ENCODE data around the gene ARVCF.

The ARVCF gene

DNA sequence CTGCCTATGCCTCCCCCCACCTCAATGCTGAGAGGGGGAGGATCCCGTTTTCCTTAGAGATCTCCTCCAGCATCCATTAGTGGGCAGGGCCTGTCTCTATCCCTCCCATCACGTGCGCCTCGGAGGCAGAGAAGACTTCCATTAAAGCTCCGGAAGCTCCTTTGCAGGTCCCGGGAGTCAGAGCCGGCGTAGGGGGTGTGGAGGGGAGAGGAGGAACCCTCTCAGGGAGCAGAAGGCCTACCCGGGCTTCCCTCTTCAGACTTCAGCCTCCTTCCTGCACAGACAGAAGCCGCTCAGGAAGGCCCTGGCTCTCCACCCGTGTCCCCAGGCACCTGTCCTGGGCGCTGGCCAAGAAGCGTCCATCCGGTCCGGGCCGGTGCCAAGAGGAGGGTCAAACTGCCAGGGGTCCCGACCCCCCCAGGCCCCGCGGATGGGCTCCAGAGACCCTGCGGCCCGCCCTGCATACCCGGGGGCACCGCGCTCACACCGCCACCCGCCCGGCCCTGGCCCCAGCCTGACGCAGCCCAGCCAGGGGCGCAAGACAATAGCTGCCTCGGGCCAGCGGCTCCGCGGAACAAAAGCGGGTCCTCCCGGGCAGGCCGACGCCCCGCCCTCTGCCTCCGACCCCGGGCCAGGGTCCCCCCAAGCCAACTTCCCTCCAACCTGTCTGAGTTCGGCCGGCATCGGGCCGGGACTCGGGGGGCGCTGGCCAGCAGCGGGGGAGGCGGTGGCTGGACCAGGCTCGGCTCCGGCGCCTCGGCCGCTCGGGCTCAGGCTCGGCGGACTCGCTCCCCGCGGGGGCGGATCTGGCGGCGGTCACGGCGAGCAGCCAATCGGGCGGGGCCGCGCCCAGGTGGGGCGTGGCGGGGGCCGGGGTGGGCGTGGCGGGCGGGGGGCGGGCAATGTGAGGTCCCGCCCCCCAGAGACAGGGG is 29.9 kb downstream of the ARVCF start:
- Histone ChIP-seq H3K27ac (replicated peaks; ENCODE audit: low read length) (peak overlapping the region; percentile 41), H3K36me3 (replicated peaks in 1 of 2; ENCODE audit: control insufficient read depth in 2 of 2, insufficient read depth in 2 of 2, low read length in 2 of 2) (peaks cover 9 to 24% of the 10 kb centered on the region in 2 donors)

GRCh38 chr22:19986011-19986409 is 30.6 kb downstream of the ARVCF start:
- H3K27me3 ChIP-seq (ENCODE audit: control insufficient read depth in 3 of 3, insufficient read depth in 3 of 3, low read depth in 1 of 3, low read length in 3 of 3): no peaks in the 10 kb centered on the region
- H2BK120ac ChIP-seq (ENCODE audit: low read depth, low read length): peak overlapping the region; percentile 51
- no peak overlapping the region for H2BK5ac ChIP-seq (ENCODE audit: low read length)
- peak overlapping the region; percentile 94 to 95 for H3K4me3 ChIP-seq (ENCODE audit: low read length in 2 of 2)
- H3K36me3 ChIP-seq (replicated peaks in 1 of 2; ENCODE audit: control insufficient read depth in 2 of 2, insufficient read depth in 2 of 2, low read length in 2 of 2): peaks cover 14 to 31% of the 10 kb centered on the region in 2 donors
- no peak overlapping the region for H3K4ac ChIP-seq (ENCODE audit: low read length)
- H2BK15ac ChIP-seq (ENCODE audit: low read length): no peak overlapping the region
- peak overlapping the region; percentile 77 for H3K23ac ChIP-seq (ENCODE audit: low read depth, low read length, poor library complexity)
- no peak overlapping the region for H4K91ac ChIP-seq (ENCODE audit: low read depth, low read length, poor library complexity)
- peak overlapping the region; percentile 78 for H3K18ac ChIP-seq (ENCODE audit: low read length)
- peak overlapping the region; percentile 63 for H2AK5ac ChIP-seq (ENCODE audit: low read depth, low read length)
- H3K14ac ChIP-seq (ENCODE audit: low read length): no peak overlapping the region
- H3K27ac ChIP-seq (replicated peaks; ENCODE audit: low read length): no peak overlapping the region
- H3K9me3 ChIP-seq (replicated peaks in 1 of 2; ENCODE audit: control insufficient read depth in 2 of 2, insufficient read depth in 1 of 2, low read depth in 1 of 2, low read length in 2 of 2): no peaks in the 10 kb centered on the region
- peaks cover 20 to 23% of the 10 kb centered on the region in 2 donors for H3K4me1 ChIP-seq (ENCODE audit: control insufficient read depth in 2 of 2, insufficient read depth in 1 of 2, low read depth in 1 of 2, low read length in 2 of 2)
- H3K79me1 ChIP-seq (ENCODE audit: low read depth, low read length): peaks cover 28% of the 10 kb centered on the region
- DNase-seq (ENCODE audit: low spot score): no peak
- no CpG with 5 or more reads among the region's 2 CpGs for whole genome bisulfite sequencing, 2 donors (ENCODE audit: extremely low coverage in 2 of 2, insufficient read length in 2 of 2, insufficient replicate concordance in 1 of 2)
- peak overlapping the region; percentile 58 for H3K4me2 ChIP-seq (ENCODE audit: insufficient read depth, low read length, poor library complexity, severe bottlenecking)
- no peak overlapping the region for H2BK12ac ChIP-seq (ENCODE audit: low read length)
- H3K9ac ChIP-seq (ENCODE audit: low read depth, low read length, poor library complexity): peak overlapping the region; percentile 85
- H2AFZ ChIP-seq (ENCODE audit: low read length): peak overlapping the region; percentile 89
- no peak overlapping the region for H4K8ac ChIP-seq (ENCODE audit: low read depth, low read length)

More for the DNA sequence above, 29.9 kb downstream of the ARVCF start:
- Histone ChIP-seq H2BK15ac (ENCODE audit: low read length) (peak overlapping the region; percentile 75), H3K23ac (ENCODE audit: low read depth, low read length, poor library complexity) (peak overlapping the region; percentile 94), H3K9me3 (replicated peaks in 1 of 2; ENCODE audit: control insufficient read depth in 2 of 2, insufficient read depth in 1 of 2, low read depth in 1 of 2, low read length in 2 of 2) (no peaks in the 10 kb centered on the region), H3K4me3 (ENCODE audit: low read length in 2 of 2) (peak overlapping the region; percentile 94 to 95), H3K4me2 (ENCODE audit: insufficient read depth, low read length, poor library complexity, severe bottlenecking) (peak overlapping the region; percentile 58), H3K4me1 (ENCODE audit: control insufficient read depth in 2 of 2, insufficient read depth in 1 of 2, low read depth in 1 of 2, low read length in 2 of 2) (peaks cover 20 to 23% of the 10 kb centered on the region in 2 donors), H2BK12ac (ENCODE audit: low read length) (no peak overlapping the region), H4K91ac (ENCODE audit: low read depth, low read length, poor library complexity) (no peak overlapping the region), H4K8ac (ENCODE audit: low read depth, low read length) (no peak overlapping the region), H2BK120ac (ENCODE audit: low read depth, low read length) (no peak overlapping the region), H3K14ac (ENCODE audit: low read length) (peak overlapping the region; percentile 97), H2AFZ (ENCODE audit: low read length) (peak overlapping the region; percentile 89), H3K9ac (ENCODE audit: low read depth, low read length, poor library complexity) (peak overlapping the region; percentile 89), H2BK5ac (ENCODE audit: low read length) (peak overlapping the region; percentile 14), H3K4ac (ENCODE audit: low read length) (no peak overlapping the region), H3K18ac (ENCODE audit: low read length) (peak overlapping the region; percentile 98), H3K27me3 (ENCODE audit: control insufficient read depth in 3 of 3, insufficient read depth in 3 of 3, low read depth in 1 of 3, low read length in 3 of 3) (no peaks in the 10 kb centered on the region), H3K79me1 (ENCODE audit: low read depth, low read length) (peaks cover 28% of the 10 kb centered on the region), H2AK5ac (ENCODE audit: low read depth, low read length) (peak overlapping the region; percentile 97)
- DNase-seq (ENCODE audit: low spot score): peak; percentile 78
- WGBS, 2 donors (ENCODE audit: extremely low coverage in 2 of 2, insufficient read length in 2 of 2, insufficient replicate concordance in 1 of 2): no CpG with 5 or more reads among the region's 76 CpGs

DNA sequence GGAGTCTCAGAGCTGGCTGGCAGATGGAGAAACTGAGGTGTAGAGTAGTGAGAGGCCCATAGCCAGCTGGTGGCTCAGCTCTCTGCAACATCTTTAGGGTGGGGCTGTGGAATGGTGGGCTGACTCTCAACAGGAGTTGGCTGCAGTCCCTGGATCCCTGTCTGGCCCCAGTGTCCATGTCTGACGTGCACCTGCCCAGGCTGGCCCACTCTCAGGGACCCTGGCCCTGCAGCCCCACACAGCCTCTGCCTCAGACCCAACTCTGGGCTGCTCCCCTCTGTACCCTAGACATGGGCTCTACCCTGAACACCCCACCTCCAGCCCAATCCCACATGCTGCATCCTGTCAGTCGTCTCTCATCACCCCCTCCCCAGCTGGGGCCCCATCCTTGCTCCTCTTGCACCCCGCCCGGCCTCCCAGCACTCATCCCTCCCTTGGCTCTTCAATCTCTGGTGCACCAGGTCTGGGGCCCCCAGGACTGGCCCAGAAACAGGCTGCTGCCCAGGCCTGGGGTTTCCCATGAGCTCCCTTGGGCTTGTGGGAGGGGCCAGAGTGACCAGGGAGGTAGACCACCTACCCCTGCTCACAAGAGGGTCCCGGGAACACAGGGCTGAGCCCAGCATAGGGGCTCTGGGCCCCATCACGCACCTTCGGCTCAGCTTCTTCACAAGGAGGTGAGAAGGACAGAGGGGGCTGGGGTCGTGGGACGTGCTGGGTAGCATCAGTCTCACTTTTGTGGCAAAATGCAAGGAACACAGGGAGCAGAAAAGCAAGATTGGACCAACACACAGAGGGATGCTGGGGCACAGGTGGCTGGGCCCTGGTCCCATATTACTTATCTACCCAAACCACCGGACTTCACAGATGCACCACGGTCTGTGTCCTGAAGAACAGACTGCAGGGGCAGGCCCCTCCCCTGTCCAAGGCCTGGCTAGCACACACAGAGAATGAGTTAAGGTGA is 31.5 kb downstream of the ARVCF start:
- Histone ChIP-seq H3K18ac (ENCODE audit: low read length) (peak overlapping the region; percentile 9), H3K79me1 (ENCODE audit: low read depth, low read length) (peaks cover 25% of the 10 kb centered on the region), H3K4ac (ENCODE audit: low read length) (no peak overlapping the region), H3K9me3 (replicated peaks in 1 of 2; ENCODE audit: control insufficient read depth in 2 of 2, insufficient read depth in 1 of 2, low read depth in 1 of 2, low read length in 2 of 2) (no peaks in the 10 kb centered on the region), H4K91ac (ENCODE audit: low read depth, low read length, poor library complexity) (no peak overlapping the region), H3K14ac (ENCODE audit: low read length) (no peak overlapping the region), H2BK12ac (ENCODE audit: low read length) (no peak overlapping the region), H3K36me3 (replicated peaks in 1 of 2; ENCODE audit: control insufficient read depth in 2 of 2, insufficient read depth in 2 of 2, low read length in 2 of 2) (peaks cover 22 to 40% of the 10 kb centered on the region in 2 donors), H2BK120ac (ENCODE audit: low read depth, low read length) (peak overlapping the region; percentile 51), H3K23ac (ENCODE audit: low read depth, low read length, poor library complexity) (peak overlapping the region; percentile 45), H4K8ac (ENCODE audit: low read depth, low read length) (peak overlapping the region; percentile 19), H3K4me1 (ENCODE audit: control insufficient read depth in 2 of 2, insufficient read depth in 1 of 2, low read depth in 1 of 2, low read length in 2 of 2) (peaks cover 20 to 23% of the 10 kb centered on the region in 2 donors), H3K9ac (ENCODE audit: low read depth, low read length, poor library complexity) (no peak overlapping the region), H3K4me3 (ENCODE audit: low read length in 2 of 2) (peak overlapping the region; percentile 94 to 95), H2AFZ (ENCODE audit: low read length) (no peak overlapping the region), H3K4me2 (ENCODE audit: insufficient read depth, low read length, poor library complexity, severe bottlenecking) (no peak overlapping the region), H3K27me3 (ENCODE audit: control insufficient read depth in 3 of 3, insufficient read depth in 3 of 3, low read depth in 1 of 3, low read length in 3 of 3) (no peaks in the 10 kb centered on the region), H3K27ac (replicated peaks; ENCODE audit: low read length) (no peak overlapping the region), H2BK15ac (ENCODE audit: low read length) (peak overlapping the region; percentile 34), H2AK5ac (ENCODE audit: low read depth, low read length) (peak overlapping the region; percentile 63), H2BK5ac (ENCODE audit: low read length) (peak overlapping the region; percentile 1)
- no peak for DNase-seq (ENCODE audit: low spot score)
- WGBS, 2 donors (ENCODE audit: extremely low coverage in 2 of 2, insufficient read length in 2 of 2, insufficient replicate concordance in 1 of 2): no CpG with 5 or more reads among the region's 11 CpGs

All from neuronal stem cell (in vitro differentiated cells).